HG03571 (cell line): ENCODE measurements around the gene EPHA2.

ENCODE experiments used
- ATAC-seq: cut with Tn5 transposase; IDR thresholded peaks from one replicate; pipeline ENCODE4 v1.9.1; 2021; ENCODE audit not compliant: unreplicated experiment

Gene EPHA2

GRCh38 chr1:16151196-16151994 is 4.5 kb downstream of the EPHA2 start:
- no peak for ATAC-seq

- ATAC-seq = no peak
Observed at GRCh38 chr1:16150508-16150907, 5.4 kb downstream of the EPHA2 start.

GRCh38 chr1:16149702-16150488 is 6.0 kb downstream of the EPHA2 start:
- ATAC-seq = no peak

GRCh38 chr1:16149146-16149545 is 6.7 kb downstream of the EPHA2 start:
- ATAC-seq = no peak

GRCh38 chr1:16148329-16149092 is 7.4 kb downstream of the EPHA2 start:
- no peak for ATAC-seq

GRCh38 chr1:16147156-16147926 is 8.5 kb downstream of the EPHA2 start:
- ATAC-seq = no peak

- ATAC-seq = no peak
Observed at GRCh38 chr1:16146279-16147155, 9.4 kb downstream of the EPHA2 start.

GRCh38 chr1:16145662-16146278 is 10.1 kb downstream of the EPHA2 start:
- no peak for ATAC-seq

- ATAC-seq = no peak
Observed at GRCh38 chr1:16145030-16145661, 10.7 kb downstream of the EPHA2 start.

- ATAC-seq = no peak
Observed at GRCh38 chr1:16144325-16145029, 11.4 kb downstream of the EPHA2 start.

GRCh38 chr1:16143566-16144324 is 12.1 kb downstream of the EPHA2 start:
- no peak for ATAC-seq

- no peak for ATAC-seq
Observed at GRCh38 chr1:16143005-16143565, 12.8 kb downstream of the EPHA2 start.

GRCh38 chr1:16142383-16142995 is 13.4 kb downstream of the EPHA2 start:
- no peak for ATAC-seq

- no peak for ATAC-seq
Observed at GRCh38 chr1:16141573-16142336, 14.1 kb downstream of the EPHA2 start.

GRCh38 chr1:16140068-16140596 is 15.7 kb downstream of the EPHA2 start:
- no peak for ATAC-seq

- ATAC-seq = no peak
Observed at GRCh38 chr1:16139473-16139962, 16.4 kb downstream of the EPHA2 start.
